Head of caudate nucleus (tissue), 42 donors: ENCODE measurements around the gene N4BP2L2.
"Not testable (repeated sequence)": the region's sequence is repeated elsewhere in the genome, so short reads cannot be mapped to it uniquely, and the experiment has no call there.

Source experiments
- DNase-seq, 42 donors: peaks; one replicate each; pipeline versions ENCODE4 v3.0.0 to v3.0.0-alpha.2; 2020 to 2021; ENCODE audit warnings: mixed read lengths in 7 of 42
- intact Hi-C: fragments of 100-400 bp; cut with DNase I; formaldehyde crosslinking; loops from one replicate; pipeline ENCODE4 v1.15.0; 2022

Gene N4BP2L2

GRCh38 chr13:32538621-32539246, at the start of gene N4BP2L2:
TSS of gene N4BP2L2 (minus strand) at chr13:32538795. CDS start at chr13:32537027, 1,768 bp downstream.
- intact Hi-C loops, result loop anchor here (10.0 kb wide), 1 partner anchor 114 kb away; the partner anchor contains the start of gene N4BP2L1
- DNase-seq, result peak; percentile 91 to 98 (median 96)

DNA sequence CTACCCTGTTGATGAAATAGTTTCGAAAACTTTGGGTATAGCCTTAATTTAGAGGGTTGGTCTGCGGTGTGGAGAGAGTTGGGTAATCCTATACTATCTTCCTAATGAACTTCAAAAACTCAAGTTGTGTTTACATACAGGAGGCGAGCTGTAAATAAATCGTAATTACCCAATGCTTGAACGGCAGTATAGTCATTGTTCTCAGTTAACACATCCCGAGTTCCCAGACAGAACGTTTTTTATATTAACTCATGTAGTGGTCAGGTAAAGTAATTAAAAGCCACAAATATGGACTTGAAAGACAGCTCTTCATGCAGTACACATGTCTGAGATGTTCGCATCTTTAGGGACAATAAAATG, 49.2 kb upstream of the N4BP2L2 start:
- intact Hi-C loops, result loop anchor here (2.0 to 10.0 kb wide), 3 partner anchors 51 to 955 kb away; no protein-coding TSS in a partner anchor
- no peak for DNase-seq

- DNase-seq, result peak; percentile 39 to 90 (median 80)
- intact Hi-C loops, result loop anchor here (2.0 to 10.0 kb wide), 3 partner anchors 52 to 955 kb away; no protein-coding TSS in a partner anchor
These were observed 48.6 kb upstream of the N4BP2L2 start for GRCh38 chr13:32587011-32587810.

GRCh38 chr13:32586080-32586900, 47.7 kb upstream of the N4BP2L2 start, which contains the start of gene PDS5B:
TSS of gene PDS5B (plus strand) at chr13:32586452. CDS start at chr13:32648773, 62,321 bp downstream.
- intact Hi-C loops, result loop anchor here (2.0 to 10.0 kb wide), 3 partner anchors 53 to 956 kb away; no protein-coding TSS in a partner anchor

DNA sequence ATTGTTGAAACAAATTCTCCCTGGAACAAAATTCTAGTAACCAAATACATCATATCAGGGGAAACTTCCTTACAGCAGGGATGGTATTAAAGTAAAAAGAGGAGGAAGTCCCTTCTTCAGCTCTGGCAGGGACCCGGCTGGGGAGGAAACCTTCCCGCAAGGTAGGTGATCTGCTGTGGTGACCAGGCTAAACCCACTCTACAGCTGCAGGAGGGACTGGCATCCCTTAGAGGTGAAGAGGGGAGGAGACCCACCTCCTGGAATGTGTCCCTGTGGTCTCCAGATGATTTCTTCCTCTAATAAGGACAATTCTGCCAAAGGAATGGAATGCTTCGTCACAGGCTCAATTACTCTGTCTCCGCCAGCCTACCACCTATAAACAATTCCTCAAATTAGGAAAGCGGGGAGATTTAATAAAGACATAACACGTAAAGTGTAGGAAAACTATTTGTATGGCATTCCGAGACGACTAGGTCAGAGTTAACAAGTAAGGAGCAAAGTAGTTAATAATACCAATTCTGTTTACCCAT, 47.0 kb upstream of the N4BP2L2 start:
- intact Hi-C loops, result loop anchor here (2.0 to 10.0 kb wide), 3 partner anchors 53 to 957 kb away; no protein-coding TSS in a partner anchor
- peak in 18 of 42 donors; percentile 2 to 36 (median 13) for DNase-seq

More at GRCh38 chr13:32586080-32586900, 47.7 kb upstream of the N4BP2L2 start, which contains the start of gene PDS5B:
- DNase-seq, result peak; percentile 79 to 98 (median 95)

- intact Hi-C loops, result loop anchor here (10.0 kb wide), 1 partner anchor 198 kb away; no protein-coding TSS in a partner anchor
- no peak for DNase-seq
These were observed 44.4 kb upstream of the N4BP2L2 start for GRCh38 chr13:32582991-32583390.

DNA sequence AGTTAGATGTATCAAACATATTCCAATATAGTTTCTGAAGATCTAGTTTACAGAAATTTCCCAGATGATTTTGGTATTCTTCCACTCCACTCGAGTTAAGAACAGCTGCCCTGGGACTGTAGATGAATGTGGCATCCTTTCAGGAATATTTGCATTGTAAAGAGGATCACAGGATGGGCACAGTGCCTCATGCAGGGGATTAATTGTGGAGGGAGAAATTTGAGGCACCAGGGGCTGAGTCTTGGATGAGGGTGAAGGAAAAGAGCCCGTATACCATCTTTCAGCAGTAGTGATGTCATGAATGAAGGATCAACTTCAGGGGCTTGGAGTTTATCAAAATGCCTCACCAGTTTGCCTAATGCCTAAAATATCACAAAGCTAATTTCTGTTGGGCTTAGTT, 43.7 kb upstream of the N4BP2L2 start:
- intact Hi-C loops, result loop anchor here (10.0 kb wide), 1 partner anchor 197 kb away; no protein-coding TSS in a partner anchor
- no peak for DNase-seq

DNA sequence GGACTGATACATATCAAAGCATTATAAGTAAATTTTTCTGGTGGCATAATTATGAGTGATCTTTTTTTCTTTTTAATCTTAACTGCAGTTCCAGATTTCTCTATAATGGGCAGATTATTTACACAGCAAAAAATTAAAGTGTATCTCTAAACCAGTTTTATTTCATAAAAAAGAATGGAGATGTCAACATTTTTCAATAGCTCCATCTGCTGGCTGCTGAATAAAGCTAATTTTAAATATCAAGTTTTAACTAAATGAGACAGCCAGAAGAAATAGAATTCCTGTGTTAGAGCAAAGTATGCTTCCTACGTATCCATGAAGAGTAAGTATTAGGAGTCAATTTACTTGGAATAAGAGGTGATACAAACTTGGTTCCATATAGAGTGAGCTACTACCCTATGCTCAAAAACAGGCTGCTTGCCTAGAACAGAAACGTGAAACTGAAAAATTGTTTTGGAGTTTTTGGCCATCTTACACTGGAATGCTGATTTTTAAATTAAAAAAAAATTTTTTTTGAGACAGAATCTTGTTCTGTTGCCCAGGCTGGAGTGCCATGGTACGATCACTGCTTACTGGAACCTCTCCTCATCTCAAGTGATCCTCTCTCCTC, 42.7 kb upstream of the N4BP2L2 start:
- intact Hi-C loops, result loop anchor here (10.0 kb wide), 1 partner anchor 196 kb away; no protein-coding TSS in a partner anchor
- DNase-seq, result peak in 1 of 42 donors; percentile 13

DNA sequence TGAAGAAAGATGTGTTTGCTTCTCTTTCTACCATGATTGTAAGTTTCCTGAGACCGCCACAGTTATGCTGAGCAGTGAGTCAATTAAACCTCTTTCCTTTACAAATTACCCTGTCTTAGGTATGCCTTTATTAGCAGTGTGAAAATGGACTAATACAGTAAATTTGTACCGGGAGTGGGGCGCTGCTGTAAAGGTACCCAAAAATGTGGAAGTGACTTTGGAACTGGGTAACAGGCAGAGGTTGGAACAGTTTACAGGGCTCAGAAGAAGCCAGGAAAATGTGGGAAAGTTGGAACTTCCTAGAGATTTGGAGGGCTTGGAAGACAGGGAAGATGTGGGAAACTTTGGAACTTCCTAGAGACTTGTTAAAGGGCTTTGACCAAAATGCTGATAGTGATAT, 38.4 kb upstream of the N4BP2L2 start:
- intact Hi-C loops, result no loop called here
- no peak for DNase-seq

- DNase-seq, intact Hi-C loops: not testable (repeated sequence)
These were observed 37.1 kb upstream of the N4BP2L2 start for GRCh38 chr13:32575687-32576086.

DNA sequence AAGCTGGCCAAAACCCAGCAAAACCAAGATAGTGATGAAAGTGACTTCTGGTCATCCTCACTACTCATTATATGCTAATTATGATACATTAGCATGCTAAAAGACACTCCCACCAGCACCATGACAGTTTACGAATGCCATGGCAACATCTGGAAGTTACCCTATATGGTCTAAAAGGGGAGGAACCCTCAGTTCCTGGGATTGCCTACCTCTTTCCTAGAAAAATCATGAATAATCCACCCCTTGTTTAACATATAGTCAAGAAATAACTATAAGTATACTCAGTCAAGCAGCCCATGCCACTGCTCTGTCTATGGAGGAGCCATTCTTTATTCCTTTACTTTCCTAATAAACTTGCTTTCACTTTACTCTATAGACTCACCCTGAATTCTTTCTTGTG, 22.2 kb upstream of the N4BP2L2 start:
- intact Hi-C loops, result not testable (repeated sequence)

DNA sequence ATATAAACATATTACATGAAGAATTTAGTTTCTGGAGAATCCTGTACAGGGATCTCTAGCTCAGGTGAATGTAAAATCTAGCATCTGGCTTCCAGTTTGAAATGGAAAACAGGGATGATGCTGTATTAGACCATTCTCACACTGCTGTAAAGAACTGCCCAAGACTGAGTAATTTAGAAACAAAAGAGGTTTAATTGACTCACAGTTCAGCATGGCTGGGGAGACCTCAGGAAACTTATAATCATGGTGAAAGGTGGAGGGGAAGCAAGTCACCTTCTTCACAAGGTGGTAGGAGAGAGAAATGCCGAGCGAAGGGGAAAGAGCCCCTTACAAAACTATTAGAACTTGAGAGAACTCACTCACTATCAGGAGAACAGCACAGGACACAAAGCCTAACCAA, 17.0 kb upstream of the N4BP2L2 start:
- DNase-seq, result no peak
- intact Hi-C loops, result no loop called here

More for the DNA sequence above, 22.2 kb upstream of the N4BP2L2 start:
- not testable (repeated sequence) for DNase-seq

GRCh38 chr13:32553720-32554119, 15.1 kb upstream of the N4BP2L2 start:
- intact Hi-C loops, result no loop called here
- DNase-seq, result no peak

DNA sequence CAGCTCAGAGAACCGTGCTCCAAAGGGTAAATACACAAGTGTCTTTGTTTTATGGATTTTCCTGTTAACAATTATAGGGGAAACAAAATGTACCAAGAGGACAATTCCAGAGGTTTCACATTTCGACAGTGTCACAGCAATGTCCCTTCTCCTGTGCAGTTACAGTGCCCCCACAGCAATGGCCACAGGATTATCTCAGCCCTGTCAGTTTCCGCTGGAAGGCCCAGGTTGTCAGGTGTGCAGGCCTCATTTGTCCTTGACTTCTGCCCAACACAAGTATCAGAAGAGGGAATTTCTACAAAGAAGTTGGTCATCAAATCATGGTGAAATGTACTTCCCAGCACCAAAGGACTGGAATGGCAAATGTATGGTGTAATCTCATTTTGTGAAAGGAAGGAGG, 11.2 kb upstream of the N4BP2L2 start:
- DNase-seq, result no peak
- intact Hi-C loops, result no loop called here

GRCh38 chr13:32548837-32549236, 10.2 kb upstream of the N4BP2L2 start:
- no peak for DNase-seq
- intact Hi-C loops, result no loop called here

DNA sequence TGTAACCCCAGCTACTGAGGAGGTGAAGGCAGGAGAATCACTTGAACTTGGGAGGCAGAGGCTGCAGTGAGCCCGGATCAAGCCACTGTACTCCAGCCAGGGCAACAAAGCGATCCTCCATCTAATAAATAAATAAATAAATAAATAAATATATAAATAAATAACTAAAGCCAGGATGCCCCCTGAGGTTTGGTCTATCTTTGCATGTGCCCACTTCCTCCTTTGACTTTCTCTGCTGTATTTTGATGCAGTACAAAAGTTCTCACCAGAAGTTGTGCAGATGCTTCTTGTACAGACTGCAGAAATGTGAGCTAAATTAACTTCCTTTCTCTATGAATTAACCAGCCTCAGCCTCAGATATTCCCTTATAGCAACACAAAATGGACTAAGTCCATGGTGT, 6.5 kb upstream of the N4BP2L2 start:
- intact Hi-C loops, result no loop called here
- DNase-seq, result no peak

GRCh38 chr13:32542221-32542620, 3.6 kb upstream of the N4BP2L2 start:
- intact Hi-C loops, result no loop called here

DNA sequence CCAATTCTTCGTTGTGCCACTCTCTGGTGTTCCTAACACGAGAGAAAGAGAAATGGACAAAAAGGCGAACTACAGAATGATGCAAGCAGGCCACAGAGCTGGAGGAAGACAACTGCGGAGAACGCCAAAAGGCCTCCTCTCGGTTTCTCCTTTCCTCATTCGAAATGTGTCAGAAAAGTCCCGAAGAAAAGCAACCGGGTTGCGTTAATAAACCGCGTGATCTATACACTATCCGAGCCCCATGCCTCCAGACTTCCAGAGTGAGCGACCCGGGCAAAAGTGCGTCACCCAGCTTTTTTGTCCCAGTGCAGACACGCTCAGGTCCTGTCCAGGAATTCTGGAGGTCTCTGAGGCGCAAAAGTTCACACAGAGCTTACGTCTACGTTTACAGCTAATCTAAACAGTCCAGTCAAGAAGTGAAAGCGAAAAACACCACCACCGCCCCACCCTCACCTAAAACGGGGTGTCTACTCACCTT, 413 bp downstream of the N4BP2L2 start:
- intact Hi-C loops, result loop anchor here (10.0 kb wide), 1 partner anchor 113 kb away; the partner anchor contains the start of gene N4BP2L1

More at GRCh38 chr13:32542221-32542620, 3.6 kb upstream of the N4BP2L2 start:
- DNase-seq, result no peak

More for the DNA sequence above, 413 bp downstream of the N4BP2L2 start:
- peak in 39 of 42 donors; percentile 4 to 73 (median 37) for DNase-seq
